Stimulated activated CD4-positive, alpha-beta T cell treated with anti-CD3 and anti-CD28 coated beads, Interleukin-15, amount 100 ng/mL, for 48 hours (primary cell): Measurements from ENCODE around the gene HS3ST4.

Experiments used
- DNase-seq, 2 donors: peaks; one replicate each; pipeline ENCODE4 v3.0.0-alpha.2; 2020; ENCODE audit warnings: low read depth in 2 of 2

The HS3ST4 gene

DNA sequence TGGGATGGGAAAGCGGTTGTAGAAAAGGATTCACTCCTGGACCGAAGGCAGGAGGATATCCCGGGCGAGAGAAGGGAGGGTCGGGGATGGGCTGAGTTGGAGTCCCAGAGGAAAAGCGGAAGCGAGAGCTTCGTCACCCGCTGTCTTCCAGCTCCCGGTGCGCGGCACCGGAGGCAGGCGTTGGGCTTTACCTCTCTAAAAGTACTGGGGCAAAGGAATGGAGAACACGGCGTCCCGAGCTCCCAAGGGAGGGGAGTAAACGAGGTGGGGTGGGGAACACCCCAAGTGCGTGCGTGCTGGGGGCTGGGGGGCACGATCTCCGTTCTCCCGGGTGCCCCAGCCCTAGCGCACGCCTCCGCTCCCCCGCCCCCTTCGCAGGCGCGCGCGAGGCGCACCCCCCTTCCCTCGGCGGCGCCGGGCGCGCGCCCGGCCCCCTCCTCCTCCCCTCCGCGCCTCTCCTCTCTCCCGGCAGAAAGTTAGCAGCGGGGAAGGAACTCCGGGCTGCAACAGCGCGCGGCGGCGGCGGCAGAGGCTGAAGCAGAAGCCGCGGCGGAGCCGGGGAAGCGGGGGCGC lies at the start of gene HS3ST4:
Gene HS3ST4 (plus strand): TSS at position 441 of the 573 bp plus-strand sequence.
- no peak for DNase-seq

DNA sequence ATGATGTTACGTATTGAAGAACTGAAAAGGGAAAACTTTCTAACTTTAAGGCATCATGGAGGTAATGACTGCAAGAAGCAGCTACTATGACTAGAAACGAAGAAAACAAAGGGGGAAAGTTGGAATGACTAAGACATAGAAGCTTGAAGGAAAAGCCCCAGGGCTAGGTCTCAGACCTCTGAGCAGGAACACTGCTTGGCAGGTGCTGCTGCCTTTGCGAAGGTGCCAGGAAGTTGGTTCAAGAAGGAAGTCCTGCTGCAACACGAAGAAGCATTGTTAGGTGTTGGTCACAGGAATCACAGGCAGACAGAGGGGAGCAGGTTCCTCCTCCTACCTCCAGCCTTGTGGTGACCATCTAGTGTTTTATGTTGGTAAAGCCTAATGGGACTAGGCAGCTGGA lies 48.1 kb upstream of the HS3ST4 start:
- no peak for DNase-seq

DNA sequence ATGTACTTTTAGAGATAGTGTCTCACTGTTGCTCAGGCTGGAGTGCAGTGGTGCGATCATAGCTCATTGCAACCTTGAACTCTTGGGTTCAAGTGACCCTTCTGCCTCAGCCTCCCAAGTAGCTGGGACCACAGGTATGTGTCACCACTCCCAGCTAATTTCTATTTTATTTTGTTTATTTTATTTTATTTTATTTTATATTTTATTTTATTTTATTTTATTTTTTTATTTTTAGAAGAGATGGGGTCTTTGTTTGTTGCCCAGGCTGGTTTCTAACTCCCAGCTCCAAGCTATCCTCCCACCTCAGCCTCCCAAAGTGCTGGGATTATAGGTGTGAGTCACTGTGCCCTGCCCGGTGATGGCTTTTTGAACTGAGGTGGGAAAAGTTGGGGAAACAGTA lies 35.1 kb upstream of the HS3ST4 start:
- DNase-seq, result no peak

DNA sequence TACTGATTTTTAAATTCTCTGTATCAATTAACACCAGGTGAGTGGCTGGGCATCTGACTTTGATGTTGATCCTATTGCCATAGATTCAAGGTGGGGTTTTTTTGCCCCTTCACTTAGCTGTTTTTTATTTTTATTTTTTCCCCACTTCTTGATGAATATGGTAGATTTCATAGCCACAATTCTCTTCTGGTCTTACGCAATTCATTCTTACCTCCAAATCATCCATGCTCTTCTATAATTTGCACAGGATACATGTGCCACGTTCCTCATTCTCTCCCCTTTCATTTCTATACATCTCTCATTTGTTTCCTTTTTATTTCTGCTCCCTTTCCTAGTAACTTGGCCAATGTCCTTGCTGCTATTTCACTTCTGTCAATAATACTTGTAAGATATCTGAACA lies 14.9 kb upstream of the HS3ST4 start:
- DNase-seq, result no peak

DNA sequence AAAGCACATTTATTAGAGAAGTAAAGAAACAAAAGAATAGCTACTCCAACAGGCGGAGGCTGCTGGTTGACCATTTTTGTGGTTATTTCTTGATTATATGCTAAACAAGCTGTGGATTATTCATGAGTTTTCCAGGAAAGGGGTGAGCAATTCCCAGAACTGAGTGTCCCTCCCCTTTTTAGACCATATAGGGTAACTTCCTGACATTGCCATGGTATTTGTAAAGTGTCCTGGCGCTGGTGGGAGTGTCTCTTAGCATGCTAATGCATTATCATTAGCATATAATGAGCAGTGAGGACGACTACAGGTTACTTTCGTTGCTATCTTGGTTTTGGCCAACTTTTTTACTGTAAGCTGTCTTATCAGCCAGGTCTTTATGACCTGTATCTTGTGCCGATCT lies 12.2 kb upstream of the HS3ST4 start:
- no peak for DNase-seq

DNA sequence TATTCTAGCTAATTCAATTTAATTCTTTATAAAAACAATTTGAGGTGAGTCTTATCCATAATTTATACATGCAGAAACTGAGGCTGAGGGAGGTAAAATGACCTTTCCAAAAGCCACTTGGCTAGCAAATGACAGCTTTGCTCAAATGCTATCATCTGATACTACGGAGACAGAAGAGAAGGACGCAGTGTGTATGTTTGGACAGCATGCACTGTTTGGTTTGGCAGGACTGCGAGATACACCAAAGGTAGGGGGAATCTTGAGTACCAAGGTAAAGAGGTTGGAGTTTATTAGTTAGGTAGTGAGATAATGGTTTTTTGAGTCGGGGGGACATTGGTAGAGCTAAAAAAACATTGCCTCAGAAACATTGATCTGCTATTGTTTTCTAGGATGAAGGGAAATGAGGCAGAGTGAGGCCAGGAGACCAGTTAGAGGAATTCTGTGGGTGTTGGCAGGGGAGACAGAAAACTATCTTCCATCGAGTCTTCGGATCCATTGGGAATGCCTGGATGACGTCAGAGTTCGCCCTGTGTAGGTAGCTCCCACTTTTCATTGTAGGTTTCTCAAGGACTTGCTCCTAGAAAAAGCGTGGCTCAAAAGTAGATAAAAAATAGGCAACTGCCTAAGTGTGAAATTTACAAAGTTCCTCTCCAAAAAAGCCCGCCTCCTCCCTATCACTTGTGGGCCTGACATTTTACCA lies 2.5 kb upstream of the HS3ST4 start:
- DNase-seq, result no peak

DNA sequence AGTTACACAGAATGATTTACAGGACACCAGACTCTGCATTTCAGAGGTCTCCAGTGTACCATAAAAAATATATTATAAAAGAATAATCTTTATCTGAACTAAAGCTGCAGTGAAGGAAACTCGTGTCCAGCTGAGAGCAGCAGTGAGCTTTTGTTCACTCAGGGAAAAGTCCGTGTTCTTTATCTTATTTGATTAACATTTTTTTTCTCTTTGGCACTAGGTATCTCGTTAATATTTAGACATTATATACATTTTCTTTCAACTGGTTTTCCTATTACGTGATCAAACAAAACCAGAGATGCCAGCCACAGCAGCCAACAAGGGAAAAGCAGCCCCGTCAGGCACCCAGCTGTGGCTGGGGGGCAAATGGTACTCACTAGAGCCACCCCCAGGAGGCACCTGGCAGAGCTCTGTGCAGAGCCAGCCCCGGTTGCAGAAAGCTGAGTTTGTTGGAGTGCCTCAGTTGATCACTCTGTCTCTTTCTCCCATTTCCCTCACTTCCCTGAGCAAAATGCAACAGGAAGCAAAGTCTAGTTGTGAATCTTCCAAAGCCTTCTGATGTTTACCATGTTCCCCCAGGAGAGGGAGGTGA lies 1.1 kb upstream of the HS3ST4 start:
- no peak for DNase-seq

DNA sequence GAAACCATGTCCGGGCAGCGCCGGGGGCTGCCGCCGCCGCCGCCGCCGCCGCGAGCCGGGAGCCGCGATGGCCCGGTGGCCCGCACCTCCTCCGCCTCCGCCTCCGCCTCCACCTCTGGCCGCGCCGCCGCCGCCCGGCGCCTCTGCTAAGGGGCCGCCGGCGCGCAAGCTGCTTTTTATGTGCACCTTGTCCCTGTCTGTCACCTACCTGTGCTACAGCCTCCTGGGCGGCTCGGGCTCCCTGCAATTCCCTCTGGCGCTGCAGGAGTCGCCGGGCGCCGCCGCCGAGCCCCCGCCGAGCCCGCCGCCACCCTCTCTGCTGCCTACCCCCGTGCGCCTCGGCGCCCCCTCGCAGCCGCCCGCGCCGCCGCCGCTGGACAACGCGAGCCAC lies 587 bp downstream of the HS3ST4 start:
- DNase-seq, result no peak

DNA sequence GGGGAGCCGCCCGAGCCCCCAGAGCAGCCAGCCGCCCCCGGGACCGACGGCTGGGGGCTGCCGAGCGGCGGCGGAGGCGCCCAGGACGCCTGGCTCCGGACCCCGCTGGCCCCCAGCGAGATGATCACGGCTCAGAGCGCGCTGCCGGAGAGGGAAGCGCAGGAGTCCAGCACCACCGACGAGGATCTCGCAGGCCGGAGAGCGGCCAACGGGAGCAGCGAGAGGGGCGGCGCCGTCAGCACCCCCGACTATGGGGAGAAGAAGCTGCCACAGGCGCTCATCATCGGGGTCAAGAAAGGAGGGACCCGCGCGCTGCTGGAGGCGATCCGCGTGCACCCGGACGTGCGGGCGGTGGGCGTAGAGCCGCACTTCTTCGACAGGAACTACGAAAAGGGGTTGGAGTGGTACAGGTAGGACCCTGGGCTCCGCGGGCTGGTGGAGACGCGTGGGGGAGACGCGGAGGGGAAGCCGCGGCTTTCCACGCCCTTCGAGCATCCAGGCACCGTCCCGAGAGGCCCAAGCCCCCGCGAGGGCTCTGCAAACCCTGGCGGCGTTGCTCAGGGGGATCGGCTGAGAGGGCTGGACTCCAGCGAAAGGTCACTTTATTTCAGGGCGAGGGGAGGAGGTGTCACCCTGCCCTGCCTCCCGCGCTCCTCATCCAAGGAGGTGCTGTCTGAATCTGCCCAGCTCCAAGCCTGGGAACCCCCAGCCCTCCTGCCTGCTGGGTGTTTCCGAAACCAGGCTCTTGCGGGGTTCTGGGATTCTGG lies 1.2 kb downstream of the HS3ST4 start:
- no peak for DNase-seq

DNA sequence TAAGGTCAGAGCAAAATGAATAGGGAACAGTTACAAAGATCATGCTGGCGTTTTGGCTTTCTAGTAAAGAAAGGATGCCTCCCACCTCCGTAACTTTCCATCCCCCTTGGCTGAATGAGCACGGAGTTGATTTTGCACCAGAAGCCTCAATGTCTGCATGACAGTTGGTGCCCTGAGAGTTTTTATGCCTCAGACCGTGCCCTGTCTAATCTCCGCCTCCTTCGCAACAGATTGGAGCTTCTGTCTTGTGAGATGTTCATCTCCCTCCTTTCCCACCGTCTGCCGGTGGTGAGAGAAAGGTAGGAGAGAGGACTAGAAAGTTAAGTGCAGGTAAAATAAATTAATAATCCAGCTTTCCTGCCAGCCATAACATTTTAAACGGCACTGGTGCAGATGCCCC lies 1.9 kb downstream of the HS3ST4 start:
- no peak for DNase-seq

DNA sequence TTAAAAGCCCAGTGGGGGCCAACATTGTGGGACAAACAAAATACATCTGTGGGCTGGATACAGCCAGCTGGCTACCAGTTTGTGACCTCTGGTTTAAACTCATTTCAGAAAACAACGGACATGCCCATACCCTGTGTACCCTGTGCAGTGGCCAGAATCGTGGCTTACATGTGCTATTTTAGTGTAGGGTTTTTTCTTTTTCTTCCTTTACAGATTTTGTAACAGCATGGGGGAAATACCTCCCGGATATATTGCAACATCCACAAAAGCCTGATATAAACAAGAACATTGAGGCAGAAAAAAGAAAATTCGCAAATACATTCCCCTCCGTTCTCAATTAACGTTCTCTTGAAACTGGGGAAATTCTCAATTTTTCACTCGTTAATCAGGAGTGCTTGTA lies 7.3 kb downstream of the HS3ST4 start:
- DNase-seq, result no peak

DNA sequence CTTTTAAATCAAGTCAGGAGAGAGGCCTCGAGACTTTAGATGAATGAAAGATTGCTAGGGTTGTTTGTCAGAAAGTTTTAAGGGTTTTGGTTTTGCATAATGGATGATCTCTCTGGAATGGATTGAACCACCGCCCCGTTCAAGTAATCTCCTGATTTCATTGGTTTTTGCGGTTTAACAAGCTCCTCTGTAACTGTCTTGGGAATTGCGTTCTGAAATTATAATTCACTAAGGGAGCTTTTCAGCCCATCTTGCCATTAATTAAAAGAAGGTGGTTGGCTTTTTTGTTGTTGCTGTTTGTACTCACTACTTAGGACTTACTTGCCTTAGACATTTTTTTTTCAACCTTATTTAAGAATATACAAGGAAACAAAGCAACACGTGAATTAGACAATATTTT lies 8.8 kb downstream of the HS3ST4 start:
- DNase-seq, result no peak

DNA sequence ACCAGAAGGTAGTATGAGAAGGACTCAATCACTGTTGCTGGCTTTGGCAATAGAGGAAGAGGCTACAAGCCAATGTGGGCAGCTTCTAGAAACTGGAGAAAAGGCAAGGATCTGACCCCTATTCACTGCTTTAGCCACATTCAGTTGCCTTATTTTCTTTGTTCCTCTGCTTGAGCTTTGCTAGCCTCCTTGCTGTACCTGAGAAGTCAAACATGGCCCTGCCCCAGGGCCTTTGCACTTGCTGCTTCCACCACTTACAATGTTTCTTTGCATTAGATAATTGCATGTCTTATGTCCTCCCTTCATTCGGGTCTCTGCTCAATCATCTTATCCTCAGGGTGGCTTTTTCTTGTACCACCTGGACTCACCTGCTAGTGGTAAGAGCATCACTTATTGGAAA lies 15.8 kb downstream of the HS3ST4 start:
- no peak for DNase-seq

DNA sequence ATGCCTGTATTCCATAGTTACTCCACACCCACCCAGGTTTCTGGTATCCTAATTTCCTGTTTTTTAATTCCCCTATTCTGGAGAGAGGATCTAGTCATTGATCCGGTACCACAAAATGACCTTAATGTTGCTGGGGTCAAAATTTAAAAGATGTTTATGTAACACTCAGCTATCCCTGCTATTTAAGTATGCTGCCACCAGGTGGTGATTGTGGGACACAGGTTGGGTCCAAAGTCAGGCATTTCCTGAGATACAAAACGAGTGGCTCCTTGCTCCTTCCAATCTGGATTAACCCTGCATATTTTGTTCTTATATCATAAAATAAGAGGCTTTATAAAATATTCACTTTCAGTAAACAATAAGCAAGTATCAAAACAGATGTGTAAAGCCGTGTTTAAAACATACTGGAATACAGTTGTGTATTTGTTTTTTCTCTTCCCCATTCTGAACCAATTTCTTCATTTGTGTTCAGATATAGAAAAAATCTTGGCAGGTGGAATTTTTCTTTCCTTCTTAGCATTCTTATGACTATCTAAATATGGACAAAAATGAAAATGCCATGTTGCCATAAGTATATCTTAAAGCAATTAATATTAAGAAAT lies 16.3 kb downstream of the HS3ST4 start:
- no peak for DNase-seq

DNA sequence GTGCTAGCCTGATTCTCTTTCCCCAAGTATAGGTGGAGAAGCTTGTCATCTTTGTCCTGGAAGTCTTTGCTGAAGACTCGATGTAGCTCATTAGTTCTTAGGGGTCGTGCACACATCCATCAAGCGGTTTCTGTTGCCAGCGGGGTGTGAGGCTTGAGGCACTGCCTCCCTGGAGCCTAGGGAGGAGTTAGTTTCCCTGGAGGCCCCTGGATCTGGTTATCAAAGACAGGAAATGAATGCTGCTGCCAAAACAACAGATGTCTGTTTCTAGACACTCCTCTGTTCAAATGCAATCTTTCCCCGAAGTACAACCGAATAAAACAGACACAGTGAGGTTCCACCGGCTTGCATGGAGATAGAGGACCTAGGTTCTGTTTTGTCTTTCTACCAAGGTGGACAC lies 17.5 kb downstream of the HS3ST4 start:
- no peak for DNase-seq

DNA sequence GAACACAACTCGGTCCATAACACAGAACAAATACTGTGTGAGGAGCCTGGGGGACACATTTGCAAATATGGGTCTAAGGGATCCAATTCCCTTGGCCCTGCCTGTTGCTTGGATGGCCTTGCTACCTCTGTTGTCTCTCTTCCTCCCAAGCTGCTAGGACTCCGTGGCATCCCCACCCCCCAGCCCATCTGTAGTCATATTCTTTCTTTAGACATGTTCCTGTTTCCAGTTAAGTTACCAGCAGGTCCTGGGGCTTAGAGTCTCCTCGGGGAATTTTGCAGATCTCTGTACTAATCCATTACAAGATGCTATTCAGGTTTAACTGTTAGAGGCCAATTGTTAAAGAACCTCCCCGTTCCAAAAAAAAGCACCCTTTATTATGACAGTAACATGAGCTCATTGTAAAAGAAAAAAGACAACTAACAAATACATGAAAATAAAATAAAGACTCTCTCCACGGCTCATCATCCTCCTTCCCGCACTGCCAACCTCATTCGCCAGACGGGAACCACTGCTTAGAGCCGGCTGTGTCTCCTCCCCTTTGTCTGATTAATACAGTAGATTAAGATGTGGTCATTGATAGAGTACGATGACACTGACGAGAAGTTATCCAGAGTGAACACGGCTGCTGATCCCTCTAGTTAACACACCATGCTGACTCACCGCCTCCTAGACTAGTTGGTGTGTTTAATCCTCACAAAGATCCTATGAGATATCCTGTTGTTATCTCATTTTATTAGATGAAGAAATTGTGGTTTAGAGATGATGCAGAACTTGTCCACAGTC lies 22.2 kb downstream of the HS3ST4 start:
- DNase-seq, result no peak

DNA sequence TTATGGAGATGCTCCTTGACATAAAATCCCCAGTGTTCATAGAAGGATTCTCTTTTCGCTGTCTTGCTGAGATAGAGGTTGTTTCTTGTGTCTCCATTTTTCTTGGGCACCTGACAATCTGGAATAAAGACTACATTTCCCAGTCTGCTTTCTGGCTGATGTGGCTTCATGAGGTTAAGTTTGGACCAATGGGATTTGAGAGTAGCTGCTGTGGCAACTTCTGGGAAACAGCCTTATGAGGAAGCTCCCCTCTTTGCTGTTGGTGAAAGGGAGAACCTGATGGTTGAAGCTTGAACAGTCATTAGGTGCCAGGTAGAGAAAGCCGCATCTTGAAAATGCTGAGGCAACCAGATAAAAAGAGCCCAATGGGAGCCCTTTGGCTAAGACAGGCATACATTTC lies 24.4 kb downstream of the HS3ST4 start:
- no peak for DNase-seq

DNA sequence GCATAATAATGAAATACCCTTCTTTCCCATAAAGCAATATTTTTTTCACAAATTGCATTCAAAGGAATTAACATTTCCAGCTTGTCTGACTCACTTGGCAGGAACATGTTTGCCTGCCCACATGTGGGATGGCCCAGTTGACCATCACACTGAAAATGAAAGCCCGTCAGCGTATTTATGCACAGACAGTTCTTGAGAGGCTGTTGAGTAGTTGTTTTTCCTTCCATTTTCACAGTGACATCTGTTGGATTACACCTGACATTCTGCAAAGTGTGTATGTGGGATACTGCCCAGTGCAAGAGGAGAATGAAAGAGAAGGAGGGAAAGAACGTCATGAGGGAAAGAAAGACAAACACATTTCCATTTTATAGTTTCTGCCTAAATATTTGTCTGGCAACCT lies 29.7 kb downstream of the HS3ST4 start:
- no peak for DNase-seq

DNA sequence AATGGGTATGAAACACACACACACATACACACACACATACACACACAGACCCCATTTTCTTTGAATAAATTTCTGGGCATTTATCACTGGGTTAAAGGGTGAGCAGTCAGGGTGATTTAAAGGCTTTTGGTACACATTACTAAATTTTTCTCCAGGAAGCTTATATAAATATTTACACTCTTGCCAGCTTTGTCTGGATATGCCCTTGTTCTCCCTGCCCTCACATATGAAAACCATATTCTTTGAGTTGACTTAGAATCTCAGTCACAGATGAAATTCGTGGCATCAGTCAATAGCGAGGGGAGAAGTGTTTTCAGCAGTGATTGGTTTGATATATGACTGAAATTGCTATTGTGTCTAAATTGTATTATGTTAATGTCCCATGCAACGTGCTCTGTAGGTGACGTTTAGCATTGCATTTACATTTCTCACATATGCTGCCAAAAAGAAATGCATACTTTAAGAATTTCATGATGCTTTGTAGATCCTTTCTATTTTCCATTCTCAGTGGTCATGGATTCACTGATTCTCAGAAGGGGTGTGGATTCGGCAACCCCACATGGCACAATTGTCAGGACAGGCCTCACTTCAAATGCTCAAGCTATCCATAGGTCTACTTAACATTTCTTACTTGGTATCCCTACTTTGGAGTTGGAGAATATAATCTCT lies 34.8 kb downstream of the HS3ST4 start:
- no peak for DNase-seq

DNA sequence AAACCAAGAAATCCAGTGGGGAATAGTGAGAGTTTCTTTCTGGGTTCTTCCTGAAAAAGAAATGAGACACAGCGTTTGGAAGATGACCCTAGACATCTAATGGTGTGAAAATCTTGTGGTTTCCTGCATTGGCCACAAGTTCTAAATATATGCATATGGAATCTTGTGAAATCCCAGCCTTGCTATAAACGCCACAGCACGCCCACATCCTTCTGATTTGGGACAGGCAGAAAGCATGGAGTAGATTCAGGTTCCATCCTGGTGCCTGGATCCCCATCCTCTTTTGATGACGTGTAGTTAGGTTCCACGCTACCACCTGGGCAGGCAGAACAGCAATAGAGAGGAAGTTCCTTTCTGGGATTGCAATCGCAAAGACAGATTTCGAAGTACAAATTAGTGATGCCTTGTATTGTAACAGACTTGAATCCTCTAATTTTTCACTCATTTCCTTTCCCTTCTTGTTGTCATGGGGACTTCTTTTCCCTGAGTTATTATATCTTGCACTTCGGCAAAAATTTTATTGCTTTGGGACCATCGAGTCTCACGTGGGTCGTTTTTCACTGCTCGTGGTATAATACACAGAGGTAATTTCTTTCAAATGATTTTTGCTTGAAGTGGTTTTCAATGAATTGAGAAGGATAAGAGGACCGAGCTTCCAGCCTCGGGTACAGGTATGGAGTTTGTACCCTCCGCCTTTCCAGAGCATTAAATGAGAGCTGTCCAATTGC lies 37.6 kb downstream of the HS3ST4 start:
- DNase-seq, result no peak
